ENCODE results near the gene CTNNA3.

DNA sequence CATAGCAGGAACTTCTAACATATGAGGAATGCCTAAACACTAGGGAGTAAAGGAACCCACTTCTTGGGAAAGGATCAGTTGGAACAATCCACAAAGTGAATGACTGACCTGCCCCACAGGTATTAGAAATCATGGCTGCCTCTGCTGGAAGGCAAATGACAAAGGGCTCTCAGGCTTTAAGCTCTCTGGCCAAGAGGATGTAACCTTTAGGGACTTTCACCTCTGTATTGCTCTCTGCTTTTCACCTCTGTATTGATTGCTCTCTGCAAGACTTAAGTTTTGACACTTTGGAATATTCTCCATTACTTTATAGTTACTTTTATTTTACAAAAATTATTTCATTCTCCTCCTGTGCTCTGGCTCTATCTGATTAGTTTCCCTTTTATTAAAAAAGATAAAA lies 522.2 kb downstream of the CTNNA3 start:
- TF ChIP-seq, protein P1, sequence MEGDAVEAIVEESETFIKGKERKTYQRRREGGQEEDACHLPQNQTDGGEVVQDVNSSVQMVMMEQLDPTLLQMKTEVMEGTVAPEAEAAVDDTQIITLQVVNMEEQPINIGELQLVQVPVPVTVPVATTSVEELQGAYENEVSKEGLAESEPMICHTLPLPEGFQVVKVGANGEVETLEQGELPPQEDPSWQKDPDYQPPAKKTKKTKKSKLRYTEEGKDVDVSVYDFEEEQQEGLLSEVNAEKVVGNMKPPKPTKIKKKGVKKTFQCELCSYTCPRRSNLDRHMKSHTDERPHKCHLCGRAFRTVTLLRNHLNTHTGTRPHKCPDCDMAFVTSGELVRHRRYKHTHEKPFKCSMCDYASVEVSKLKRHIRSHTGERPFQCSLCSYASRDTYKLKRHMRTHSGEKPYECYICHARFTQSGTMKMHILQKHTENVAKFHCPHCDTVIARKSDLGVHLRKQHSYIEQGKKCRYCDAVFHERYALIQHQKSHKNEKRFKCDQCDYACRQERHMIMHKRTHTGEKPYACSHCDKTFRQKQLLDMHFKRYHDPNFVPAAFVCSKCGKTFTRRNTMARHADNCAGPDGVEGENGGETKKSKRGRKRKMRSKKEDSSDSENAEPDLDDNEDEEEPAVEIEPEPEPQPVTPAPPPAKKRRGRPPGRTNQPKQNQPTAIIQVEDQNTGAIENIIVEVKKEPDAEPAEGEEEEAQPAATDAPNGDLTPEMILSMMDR (conservative IDR thresholded peaks at IDR 0.05; ENCODE audit: low read depth, low read length) = no peak
- TF ChIP-seq POLR2A (IDR thresholded peaks at IDR 0.05; ENCODE audit: low read depth, low read length) (no peak), RFX5 (IDR thresholded peaks at IDR 0.05; ENCODE audit: low read depth, low read length) (no peak), SMC3 (IDR thresholded peaks at IDR 0.05; ENCODE audit: low read depth, low read length) (no peak), MXI1 (IDR thresholded peaks at IDR 0.05; ENCODE audit: borderline replicate concordance, low read depth, low read length) (no peak), FOS (IDR thresholded peaks at IDR 0.05; ENCODE audit: low read depth, low read length) (no peak)
